Brain microvascular endothelial cell (primary cell): ENCODE data around the gene PPP1R37.

Experiments
- DNase-seq: peaks from one replicate; pipeline ENCODE4 v3.0.0-alpha.2; 2020
- H3K27ac ChIP-seq: fragments of 250-450 bp; sonication (Bioruptor Pico); 2 replicates; pipeline ENCODE4 v1.5.1; 2020; ENCODE audit warnings: mild to moderate bottlenecking, moderate library complexity
- H3K27me3 ChIP-seq: fragments of 250-450 bp; sonication (Bioruptor Pico); replicated peaks from 2 replicates; pipeline ENCODE4 v1.5.1; 2020; ENCODE audit warnings: mild to moderate bottlenecking
- H3K36me3 ChIP-seq: fragments of 250-450 bp; sonication (Bioruptor Pico); replicated peaks from 2 replicates; pipeline ENCODE4 v1.5.1; 2020; ENCODE audit warnings: mild to moderate bottlenecking
- H3K4me3 ChIP-seq: 2 replicates; pipeline ENCODE4 v1.5.1; 2011; ENCODE audit warnings: low read depth, mild to moderate bottlenecking, control low read depth, low read length, moderate library complexity
- CTCF ChIP-seq: IDR thresholded peaks from 2 replicates; pipeline ENCODE4 v1.5.1; 2011; ENCODE audit warnings: low read depth, mild to moderate bottlenecking, moderate library complexity, low read length, control low read depth, inconsistent platforms; ENCODE audit errors: missing control alignments
- in situ Hi-C: cut with HindIII; loops from 2 replicates; pipeline ENCODE4 v1.10.0; 2017; ENCODE audit warnings: low sequenced_read_pairs, low pct_ligation_motif_present

The PPP1R37 gene

GRCh38 chr19:45068041-45068440, 24.9 kb upstream of the PPP1R37 start:
- Histone ChIP-seq H3K27ac (no peak overlapping the region), H3K27me3 (no peaks in the 10 kb centered on the region), H3K36me3 (peaks cover 63% of the 10 kb centered on the region), H3K4me3 (no peak overlapping the region)
- no peak for DNase-seq
- in situ Hi-C loops, result no loop called here
- TF ChIP-seq CTCF, result no peak

GRCh38 chr19:45069056-45069455, 23.9 kb upstream of the PPP1R37 start:
- no peaks in the 10 kb centered on the region for H3K27me3 ChIP-seq
- in situ Hi-C loops, result no loop called here
- no peak overlapping the region for H3K27ac ChIP-seq
- no peak for TF ChIP-seq CTCF
- peaks cover 59% of the 10 kb centered on the region for H3K36me3 ChIP-seq
- DNase-seq, result no peak
- no peak overlapping the region for H3K4me3 ChIP-seq

GRCh38 chr19:45070214-45070613, 22.8 kb upstream of the PPP1R37 start:
- in situ Hi-C loops, result no loop called here
- H3K27ac ChIP-seq, result no peak overlapping the region
- no peak for DNase-seq
- no peak overlapping the region for H3K4me3 ChIP-seq
- no peak for TF ChIP-seq CTCF
- no peaks in the 10 kb centered on the region for H3K27me3 ChIP-seq
- H3K36me3 ChIP-seq, result peaks cover 49% of the 10 kb centered on the region

GRCh38 chr19:45070861-45071544, 22.0 kb upstream of the PPP1R37 start:
- H3K36me3 ChIP-seq, result peaks cover 43% of the 10 kb centered on the region
- H3K27me3 ChIP-seq, result no peaks in the 10 kb centered on the region
- H3K27ac ChIP-seq, result no peak overlapping the region
- no peak for TF ChIP-seq CTCF
- in situ Hi-C loops, result no loop called here
- H3K4me3 ChIP-seq, result no peak overlapping the region
- no peak for DNase-seq

- Histone ChIP-seq H3K27ac (no peak overlapping the region), H3K36me3 (peaks cover 40% of the 10 kb centered on the region), H3K27me3 (no peaks in the 10 kb centered on the region), H3K4me3 (no peak overlapping the region)
- in situ Hi-C loops, result no loop called here
- no peak for DNase-seq
- no peak for TF ChIP-seq CTCF
Observed at GRCh38 chr19:45071545-45071938, 21.4 kb upstream of the PPP1R37 start.
